22Rv1 (cell line): ENCODE results near the gene TM7SF2.
"Not testable (repeated sequence)": the region's sequence is repeated elsewhere in the genome, so short reads cannot be mapped to it uniquely, and the experiment has no call there.

Experiments used
- ZFX ChIP-seq: fragments of 450-650 bp; IDR thresholded peaks from 2 replicates; pipeline ENCODE4 v1.6.1; 2017; ENCODE audit warnings: antibody characterized with exemption, borderline replicate concordance
- TF ChIP-seq, protein P1 (sequence below): fragments of 450-650 bp; IDR thresholded peaks from 2 replicates; pipeline ENCODE4 v1.5.1; 2017; ENCODE audit warnings: mild to moderate bottlenecking

DNA sequence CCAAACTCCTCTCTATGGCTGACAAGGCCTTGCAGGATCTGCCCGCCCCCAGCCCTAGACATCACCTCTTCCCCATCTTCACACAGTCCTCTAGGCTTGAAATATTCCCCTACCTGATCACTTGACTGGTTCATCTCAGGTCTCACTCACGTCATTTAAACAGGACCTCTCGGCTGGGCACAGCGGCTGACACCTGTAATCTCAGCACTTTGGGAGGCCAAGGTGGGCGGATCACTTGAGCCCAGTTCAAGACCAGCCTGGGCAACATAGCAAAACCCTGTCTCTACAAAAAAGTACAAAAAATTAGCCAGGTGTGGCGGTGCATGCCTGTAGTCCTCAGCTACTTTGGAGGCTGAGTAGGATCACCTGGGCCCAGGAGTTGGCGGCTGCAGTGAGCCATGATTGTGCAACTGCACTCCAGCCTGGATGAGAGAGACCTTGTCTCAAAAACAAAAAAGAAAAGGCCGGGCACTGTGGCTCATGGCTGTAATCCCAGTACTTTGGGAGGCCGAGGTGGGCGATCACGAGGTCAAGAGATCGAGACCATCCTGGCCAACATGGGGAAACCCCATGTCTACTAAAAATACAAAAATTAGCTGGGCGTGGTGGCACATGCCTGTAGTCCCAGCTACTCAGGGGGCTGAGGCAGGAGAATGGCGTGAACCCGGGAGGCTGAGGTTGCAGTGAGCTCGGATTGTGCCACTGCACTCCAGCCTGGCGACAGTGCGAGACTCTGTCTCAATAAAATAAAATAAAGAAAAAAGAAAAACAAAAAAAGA is 7.4 kb downstream of the TM7SF2 start:
- TF ChIP-seq, protein P1, sequence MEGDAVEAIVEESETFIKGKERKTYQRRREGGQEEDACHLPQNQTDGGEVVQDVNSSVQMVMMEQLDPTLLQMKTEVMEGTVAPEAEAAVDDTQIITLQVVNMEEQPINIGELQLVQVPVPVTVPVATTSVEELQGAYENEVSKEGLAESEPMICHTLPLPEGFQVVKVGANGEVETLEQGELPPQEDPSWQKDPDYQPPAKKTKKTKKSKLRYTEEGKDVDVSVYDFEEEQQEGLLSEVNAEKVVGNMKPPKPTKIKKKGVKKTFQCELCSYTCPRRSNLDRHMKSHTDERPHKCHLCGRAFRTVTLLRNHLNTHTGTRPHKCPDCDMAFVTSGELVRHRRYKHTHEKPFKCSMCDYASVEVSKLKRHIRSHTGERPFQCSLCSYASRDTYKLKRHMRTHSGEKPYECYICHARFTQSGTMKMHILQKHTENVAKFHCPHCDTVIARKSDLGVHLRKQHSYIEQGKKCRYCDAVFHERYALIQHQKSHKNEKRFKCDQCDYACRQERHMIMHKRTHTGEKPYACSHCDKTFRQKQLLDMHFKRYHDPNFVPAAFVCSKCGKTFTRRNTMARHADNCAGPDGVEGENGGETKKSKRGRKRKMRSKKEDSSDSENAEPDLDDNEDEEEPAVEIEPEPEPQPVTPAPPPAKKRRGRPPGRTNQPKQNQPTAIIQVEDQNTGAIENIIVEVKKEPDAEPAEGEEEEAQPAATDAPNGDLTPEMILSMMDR = not testable (repeated sequence)
- TF ChIP-seq ZFX = not testable (repeated sequence)
